Endodermal cell (in vitro differentiated cells): ENCODE results near the gene C4orf50. TPM values are rescaled to one million over a fixed set of nuclear protein-coding genes. Genes with fewer than 3 reads are reported as not detected.

Experiments used
- DNase-seq: peaks from one replicate; pipeline ENCODE4 v3.0.0-alpha.2; 2017
- H3K27ac ChIP-seq: 2 replicates; pipeline ENCODE4 v1.5.1; 2013; ENCODE audit warnings: mild to moderate bottlenecking, low read depth, low read length, moderate library complexity
- H3K27me3 ChIP-seq: 2 replicates; pipeline ENCODE4 v1.6.1; 2013; ENCODE audit warnings: mild to moderate bottlenecking, low read length, moderate library complexity; ENCODE audit not compliant: insufficient read depth, control insufficient read depth, poor library complexity, severe bottlenecking
- H3K36me3 ChIP-seq: 2 replicates; pipeline ENCODE4 v1.7.0; 2013; ENCODE audit warnings: mild to moderate bottlenecking, low read length, moderate library complexity; ENCODE audit not compliant: control insufficient read depth, insufficient read depth
- H3K4me1 ChIP-seq: one replicate; pipeline ENCODE4 v1.7.0; 2013; ENCODE audit warnings: low read length; ENCODE audit not compliant: control insufficient read depth, insufficient read depth
- H3K4me3 ChIP-seq: 2 replicates; pipeline ENCODE4 v1.5.1; 2013; ENCODE audit warnings: mild to moderate bottlenecking, low read length, moderate library complexity
- H3K9ac ChIP-seq: 2 replicates; pipeline ENCODE4 v1.6.1; 2013; ENCODE audit warnings: mild to moderate bottlenecking, low read length, moderate library complexity; ENCODE audit not compliant: poor library complexity, severe bottlenecking; ENCODE audit errors: extremely low read depth
- H3K9me3 ChIP-seq: 2 replicates; pipeline ENCODE4 v1.6.1; 2013; ENCODE audit warnings: mild to moderate bottlenecking, low read length, moderate library complexity; ENCODE audit not compliant: control insufficient read depth
- H3K27ac Mint-ChIP-seq: 2 replicates; pipeline ENCODE4 v1.8.0; 2020; ENCODE audit warnings: mixed read lengths
- H3K27me3 Mint-ChIP-seq: 2 replicates; pipeline ENCODE4 v1.8.0; 2021; ENCODE audit warnings: mild to moderate bottlenecking, mixed read lengths; ENCODE audit not compliant: insufficient read depth
- H3K36me3 Mint-ChIP-seq: 2 replicates; pipeline ENCODE4 v1.8.0; 2020; ENCODE audit warnings: low read depth, mixed read lengths
- H3K4me1 Mint-ChIP-seq: 2 replicates; pipeline ENCODE4 v1.8.0; 2020; ENCODE audit warnings: mixed read lengths
- H3K4me3 Mint-ChIP-seq: 2 replicates; pipeline ENCODE4 v1.8.0; 2020; ENCODE audit warnings: mild to moderate bottlenecking, moderate library complexity, mixed read lengths
- H3K9me3 Mint-ChIP-seq: 2 replicates; pipeline ENCODE4 v1.8.0; 2020; ENCODE audit warnings: mild to moderate bottlenecking, mixed read lengths
- WGBS, 2 experiments: methylation state at CpG; one replicate each; pipeline versions ENCODE4 v1.1.5 to v1.1.7; 2013; ENCODE audit warnings: missing lambda C conversion rate in 2 of 2, mixed read lengths in 1 of 2; ENCODE audit not compliant: insufficient coverage in 1 of 2, insufficient read length in 1 of 2; 5-methylcytosine and 5-hydroxymethylcytosine counted together
- total RNA-seq, 2 donors: library from RNA; stranded (reverse); fragmentation: NEBNext Ultra II Directional in 1 of 2; extraction: Animal tissue kit (Norgen Biotek cat#: 25700) in 1 of 2; gene quantifications; 2 replicates in 1 of 2; 3 replicates in 1 of 2; pipeline ENCODE4 v1.2.1, GENCODE V29; 2021
- TF ChIP-seq, protein P1 (sequence below): fragments of 200-600 bp; sonication (generic); conservative IDR thresholded peaks from 2 replicates; pipeline ENCODE4 v1.5.0; 2021; ENCODE audit warnings: antibody characterized with exemption, mild to moderate bottlenecking

Gene C4orf50
- total RNA-seq, 2 donors from 2014 or later: 0.84 to 1.6 TPM

GRCh38 chr4:6027392-6027791, 9.2 kb upstream of the C4orf50 start:
- TF ChIP-seq, protein P1, sequence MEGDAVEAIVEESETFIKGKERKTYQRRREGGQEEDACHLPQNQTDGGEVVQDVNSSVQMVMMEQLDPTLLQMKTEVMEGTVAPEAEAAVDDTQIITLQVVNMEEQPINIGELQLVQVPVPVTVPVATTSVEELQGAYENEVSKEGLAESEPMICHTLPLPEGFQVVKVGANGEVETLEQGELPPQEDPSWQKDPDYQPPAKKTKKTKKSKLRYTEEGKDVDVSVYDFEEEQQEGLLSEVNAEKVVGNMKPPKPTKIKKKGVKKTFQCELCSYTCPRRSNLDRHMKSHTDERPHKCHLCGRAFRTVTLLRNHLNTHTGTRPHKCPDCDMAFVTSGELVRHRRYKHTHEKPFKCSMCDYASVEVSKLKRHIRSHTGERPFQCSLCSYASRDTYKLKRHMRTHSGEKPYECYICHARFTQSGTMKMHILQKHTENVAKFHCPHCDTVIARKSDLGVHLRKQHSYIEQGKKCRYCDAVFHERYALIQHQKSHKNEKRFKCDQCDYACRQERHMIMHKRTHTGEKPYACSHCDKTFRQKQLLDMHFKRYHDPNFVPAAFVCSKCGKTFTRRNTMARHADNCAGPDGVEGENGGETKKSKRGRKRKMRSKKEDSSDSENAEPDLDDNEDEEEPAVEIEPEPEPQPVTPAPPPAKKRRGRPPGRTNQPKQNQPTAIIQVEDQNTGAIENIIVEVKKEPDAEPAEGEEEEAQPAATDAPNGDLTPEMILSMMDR: no peak
- Mint-ChIP-seq H3K27me3 (no peaks in the 10 kb centered on the region), H3K9me3 (no peaks in the 10 kb centered on the region), H3K27ac (no peak overlapping the region), H3K36me3 (no peaks in the 10 kb centered on the region), H3K4me1 (no peaks in the 10 kb centered on the region), H3K4me3 (no peak overlapping the region)
- H3K27ac ChIP-seq: no peak overlapping the region
- 91 to 97% methylated on average over 9 of the region's 9 CpGs for WGBS, 2 experiments
- no peak overlapping the region for H3K4me3 ChIP-seq
- no peak overlapping the region for H3K9ac ChIP-seq
- H3K27me3 ChIP-seq: no peaks in the 10 kb centered on the region
- no peaks in the 10 kb centered on the region for H3K36me3 ChIP-seq
- H3K4me1 ChIP-seq: no peaks in the 10 kb centered on the region
- no peaks in the 10 kb centered on the region for H3K9me3 ChIP-seq
- DNase-seq: no peak

GRCh38 chr4:6024313-6024960, 6.2 kb upstream of the C4orf50 start:
- Mint-ChIP-seq H3K4me3 (no peak overlapping the region), H3K36me3 (no peaks in the 10 kb centered on the region), H3K27me3 (no peaks in the 10 kb centered on the region), H3K9me3 (no peaks in the 10 kb centered on the region), H3K4me1 (no peaks in the 10 kb centered on the region), H3K27ac (no peak overlapping the region)
- Histone ChIP-seq H3K9ac (no peak overlapping the region), H3K27me3 (no peaks in the 10 kb centered on the region), H3K4me3 (no peak overlapping the region), H3K36me3 (no peaks in the 10 kb centered on the region), H3K4me1 (no peaks in the 10 kb centered on the region), H3K27ac (no peak overlapping the region), H3K9me3 (no peaks in the 10 kb centered on the region)
- DNase-seq: no peak
- TF ChIP-seq, protein P1: no peak
- 83 to 88% methylated on average over 13 to 18 of the region's 20 CpGs for WGBS, 2 experiments

GRCh38 chr4:6023731-6024130, 5.5 kb upstream of the C4orf50 start:
- H3K4me3 ChIP-seq: no peak overlapping the region
- TF ChIP-seq, protein P1: no peak
- Mint-ChIP-seq H3K27me3 (no peaks in the 10 kb centered on the region), H3K4me3 (no peak overlapping the region), H3K4me1 (no peaks in the 10 kb centered on the region), H3K27ac (no peak overlapping the region), H3K9me3 (no peaks in the 10 kb centered on the region), H3K36me3 (no peaks in the 10 kb centered on the region)
- H3K9ac ChIP-seq: no peak overlapping the region
- no peaks in the 10 kb centered on the region for H3K4me1 ChIP-seq
- no peak for DNase-seq
- no peaks in the 10 kb centered on the region for H3K27me3 ChIP-seq
- no peak overlapping the region for H3K27ac ChIP-seq
- no peaks in the 10 kb centered on the region for H3K9me3 ChIP-seq
- H3K36me3 ChIP-seq: no peaks in the 10 kb centered on the region
- 90 to 97% methylated on average over 8 to 10 of the region's 10 CpGs for WGBS, 2 experiments
